GM12801 (cell line): ENCODE data around the gene MAP4K1.

Source experiments
- CTCF ChIP-seq: IDR thresholded peaks from one replicate; pipeline ENCODE4 v1.5.1; 2011; ENCODE audit warnings: control low read depth; ENCODE audit not compliant: insufficient read length; ENCODE audit errors: extremely low read depth

The MAP4K1 gene

GRCh38 chr19:38617764-38618589 lies at the start of gene MAP4K1:
Gene MAP4K1 (minus strand): TSS chr19:38617953. CDS start chr19:38617895, 58 bp downstream.
- no peak for TF ChIP-seq CTCF

- no peak for TF ChIP-seq CTCF
Observed at GRCh38 chr19:38666663-38667511, 49.1 kb upstream of the MAP4K1 start.

- TF ChIP-seq CTCF, result no peak
Observed at GRCh38 chr19:38665950-38666662, 48.4 kb upstream of the MAP4K1 start.

- TF ChIP-seq CTCF, result no peak
Observed at GRCh38 chr19:38665219-38665931, 47.6 kb upstream of the MAP4K1 start.

- TF ChIP-seq CTCF, result no peak
Observed at GRCh38 chr19:38664503-38665211, 46.9 kb upstream of the MAP4K1 start.

- TF ChIP-seq CTCF, result no peak
Observed at GRCh38 chr19:38663957-38664502, 46.3 kb upstream of the MAP4K1 start.
